HG03097 (cell line): ENCODE measurements around the gene ABCC6.
"Not testable (repeated sequence)": the region's sequence is repeated elsewhere in the genome, so short reads cannot be mapped to it uniquely, and the experiment has no call there.

Source experiments
- ATAC-seq: cut with Tn5 transposase; IDR thresholded peaks from one replicate; pipeline ENCODE4 v1.9.1; 2021; ENCODE audit not compliant: unreplicated experiment, low FRiP score

Gene ABCC6

GRCh38 chr16:16232692-16233061, 9.4 kb upstream of the ABCC6 start:
- not testable (repeated sequence) for ATAC-seq

- ATAC-seq, result not testable (repeated sequence)
Measured at GRCh38 chr16:16223662-16224241, 458 bp upstream of the ABCC6 start.

- ATAC-seq, result not testable (repeated sequence)
Measured at GRCh38 chr16:16221382-16221781, 1.9 kb downstream of the ABCC6 start.

- ATAC-seq, result not testable (repeated sequence)
Measured at GRCh38 chr16:16220449-16220848, 2.8 kb downstream of the ABCC6 start.

GRCh38 chr16:16218787-16219186, 4.5 kb downstream of the ABCC6 start:
- ATAC-seq, result not testable (repeated sequence)

GRCh38 chr16:16218349-16218748, 4.9 kb downstream of the ABCC6 start:
- not testable (repeated sequence) for ATAC-seq

GRCh38 chr16:16213863-16214293, 9.4 kb downstream of the ABCC6 start:
- not testable (repeated sequence) for ATAC-seq

GRCh38 chr16:16211404-16211803, 11.9 kb downstream of the ABCC6 start:
- ATAC-seq, result not testable (repeated sequence)

- not testable (repeated sequence) for ATAC-seq
Measured at GRCh38 chr16:16208461-16208860, 14.8 kb downstream of the ABCC6 start.

- ATAC-seq, result not testable (repeated sequence)
Measured at GRCh38 chr16:16207787-16208334, 15.4 kb downstream of the ABCC6 start.

- ATAC-seq, result not testable (repeated sequence)
Measured at GRCh38 chr16:16207097-16207786, 16.1 kb downstream of the ABCC6 start.

- ATAC-seq, result not testable (repeated sequence)
Measured at GRCh38 chr16:16205864-16206263, 17.4 kb downstream of the ABCC6 start.

- ATAC-seq, result not testable (repeated sequence)
Measured at GRCh38 chr16:16204552-16204951, 18.7 kb downstream of the ABCC6 start.

GRCh38 chr16:16203494-16203893, 19.8 kb downstream of the ABCC6 start:
- not testable (repeated sequence) for ATAC-seq

- not testable (repeated sequence) for ATAC-seq
Measured at GRCh38 chr16:16202400-16203143, 20.7 kb downstream of the ABCC6 start.

GRCh38 chr16:16201880-16202279, 21.4 kb downstream of the ABCC6 start:
- ATAC-seq, result not testable (repeated sequence)

- ATAC-seq, result not testable (repeated sequence)
Measured at GRCh38 chr16:16200391-16200790, 22.9 kb downstream of the ABCC6 start.

- not testable (repeated sequence) for ATAC-seq
Measured at GRCh38 chr16:16199428-16199827, 23.9 kb downstream of the ABCC6 start.

- no peak for ATAC-seq
Measured at GRCh38 chr16:16197966-16198365, 25.3 kb downstream of the ABCC6 start.

GRCh38 chr16:16197331-16197730, 26.0 kb downstream of the ABCC6 start:
- ATAC-seq, result no peak

- ATAC-seq, result no peak
Measured at GRCh38 chr16:16196099-16196498, 27.2 kb downstream of the ABCC6 start.
